ENCODE results near the gene CMBL.

GRCh38 chr5:10254686-10255085 lies 53.0 kb downstream of the CMBL start:
- no peak for TF ChIP-seq POLR2AphosphoS5 (IDR thresholded peaks at IDR 0.05)
- no peak for TF ChIP-seq CTCF (IDR thresholded peaks at IDR 0.05)
- no peak for TF ChIP-seq POLR2A (IDR thresholded peaks at IDR 0.05)
- TF ChIP-seq EP300 (IDR thresholded peaks at IDR 0.05), result no peak
